ENCODE measurements around the gene HS3ST3A1.
"Not testable (repeated sequence)": the region's sequence is repeated elsewhere in the genome, so short reads cannot be mapped to it uniquely, and the experiment has no call there.

The HS3ST3A1 gene

GRCh38 chr17:13575922-13576419 is 25.8 kb downstream of the HS3ST3A1 start:
- no peak for DNase-seq (ENCODE audit: low read depth)

GRCh38 chr17:13575466-13575865 is 26.3 kb downstream of the HS3ST3A1 start:
- no peak for DNase-seq (ENCODE audit: low read depth)

GRCh38 chr17:13572581-13572980 is 29.1 kb downstream of the HS3ST3A1 start:
- no peak for DNase-seq (ENCODE audit: low read depth)

- DNase-seq (ENCODE audit: low read depth) = no peak
Observed at GRCh38 chr17:13569398-13570123, 32.2 kb downstream of the HS3ST3A1 start.

GRCh38 chr17:13568582-13569397 is 32.9 kb downstream of the HS3ST3A1 start:
- no peak for DNase-seq (ENCODE audit: low read depth)

- no peak for DNase-seq (ENCODE audit: low read depth)
Observed at GRCh38 chr17:13563866-13564265, 37.9 kb downstream of the HS3ST3A1 start.

- no peak for DNase-seq (ENCODE audit: low read depth)
Observed at GRCh38 chr17:13562271-13562800, 39.4 kb downstream of the HS3ST3A1 start.

- peak; percentile 81 for DNase-seq (ENCODE audit: low read depth)
Observed at GRCh38 chr17:13561606-13562270, 40.0 kb downstream of the HS3ST3A1 start.

- DNase-seq (ENCODE audit: low read depth) = no peak
Observed at GRCh38 chr17:13560935-13561334, 40.8 kb downstream of the HS3ST3A1 start.

GRCh38 chr17:13558588-13558987 is 43.1 kb downstream of the HS3ST3A1 start:
- DNase-seq (ENCODE audit: low read depth) = no peak

- DNase-seq (ENCODE audit: low read depth) = no peak
Observed at GRCh38 chr17:13557077-13557476, 44.7 kb downstream of the HS3ST3A1 start.

- no peak for DNase-seq (ENCODE audit: low read depth)
Observed at GRCh38 chr17:13554231-13554630, 47.5 kb downstream of the HS3ST3A1 start.

GRCh38 chr17:13550291-13550690 is 51.4 kb downstream of the HS3ST3A1 start:
- no peak for DNase-seq (ENCODE audit: low read depth)

GRCh38 chr17:13548576-13548975 is 53.2 kb downstream of the HS3ST3A1 start:
- DNase-seq (ENCODE audit: low read depth) = not testable (repeated sequence)

GRCh38 chr17:13546851-13547250 is 54.9 kb downstream of the HS3ST3A1 start:
- no peak for DNase-seq (ENCODE audit: low read depth)

- DNase-seq (ENCODE audit: low read depth) = no peak
Observed at GRCh38 chr17:13545941-13546340, 55.8 kb downstream of the HS3ST3A1 start.

GRCh38 chr17:13544765-13545164 is 57.0 kb downstream of the HS3ST3A1 start:
- DNase-seq (ENCODE audit: low read depth) = no peak

GRCh38 chr17:13544292-13544691 is 57.4 kb downstream of the HS3ST3A1 start:
- peak; percentile 84 for DNase-seq (ENCODE audit: low read depth)

GRCh38 chr17:13542636-13543035 is 59.1 kb downstream of the HS3ST3A1 start:
- no peak for DNase-seq (ENCODE audit: low read depth)

GRCh38 chr17:13541032-13541480 is 60.7 kb downstream of the HS3ST3A1 start:
- DNase-seq (ENCODE audit: low read depth) = peak; percentile 97

GRCh38 chr17:13540546-13540945 is 61.2 kb downstream of the HS3ST3A1 start:
- DNase-seq (ENCODE audit: low read depth) = no peak

- DNase-seq (ENCODE audit: low read depth) = no peak
Observed at GRCh38 chr17:13539421-13539820, 62.3 kb downstream of the HS3ST3A1 start.
